Measurements from ENCODE around the gene AVEN.

AVEN gene

GRCh38 chr15:34018021-34018645 lies 20.9 kb downstream of the AVEN start:
- TF ChIP-seq, protein P1, sequence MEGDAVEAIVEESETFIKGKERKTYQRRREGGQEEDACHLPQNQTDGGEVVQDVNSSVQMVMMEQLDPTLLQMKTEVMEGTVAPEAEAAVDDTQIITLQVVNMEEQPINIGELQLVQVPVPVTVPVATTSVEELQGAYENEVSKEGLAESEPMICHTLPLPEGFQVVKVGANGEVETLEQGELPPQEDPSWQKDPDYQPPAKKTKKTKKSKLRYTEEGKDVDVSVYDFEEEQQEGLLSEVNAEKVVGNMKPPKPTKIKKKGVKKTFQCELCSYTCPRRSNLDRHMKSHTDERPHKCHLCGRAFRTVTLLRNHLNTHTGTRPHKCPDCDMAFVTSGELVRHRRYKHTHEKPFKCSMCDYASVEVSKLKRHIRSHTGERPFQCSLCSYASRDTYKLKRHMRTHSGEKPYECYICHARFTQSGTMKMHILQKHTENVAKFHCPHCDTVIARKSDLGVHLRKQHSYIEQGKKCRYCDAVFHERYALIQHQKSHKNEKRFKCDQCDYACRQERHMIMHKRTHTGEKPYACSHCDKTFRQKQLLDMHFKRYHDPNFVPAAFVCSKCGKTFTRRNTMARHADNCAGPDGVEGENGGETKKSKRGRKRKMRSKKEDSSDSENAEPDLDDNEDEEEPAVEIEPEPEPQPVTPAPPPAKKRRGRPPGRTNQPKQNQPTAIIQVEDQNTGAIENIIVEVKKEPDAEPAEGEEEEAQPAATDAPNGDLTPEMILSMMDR (IDR thresholded peaks at IDR 0.05; ENCODE audit: extremely low read depth, missing control alignments): no peak
- no peak for DNase-seq (ENCODE audit: low spot score)

- TF ChIP-seq, protein P1 (IDR thresholded peaks at IDR 0.05; ENCODE audit: extremely low read depth, missing control alignments): no peak
Observed at GRCh38 chr15:34014556-34014955, 24.4 kb downstream of the AVEN start.

DNA sequence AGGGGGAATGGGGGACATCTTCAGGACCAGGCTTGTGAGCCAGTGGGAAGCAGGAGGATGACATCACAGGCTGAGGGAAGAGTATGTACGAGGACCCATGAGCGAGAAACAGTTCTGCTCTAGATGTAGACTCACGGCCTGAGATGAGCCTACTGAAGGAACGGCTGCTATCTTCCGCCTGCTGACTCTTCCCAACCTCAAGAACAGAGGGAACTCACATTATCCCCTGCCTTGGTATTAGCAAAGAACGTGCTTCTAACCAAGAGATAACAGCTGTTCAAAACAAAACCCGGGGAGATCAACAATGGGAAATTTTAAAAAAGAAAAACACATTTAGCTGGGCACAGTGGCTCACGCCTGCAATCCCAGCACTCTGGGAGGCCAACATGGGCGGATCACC lies 25.3 kb downstream of the AVEN start:
- DNase-seq (ENCODE audit: low spot score): no peak
- TF ChIP-seq, protein P1 (IDR thresholded peaks at IDR 0.05; ENCODE audit: extremely low read depth, missing control alignments): no peak

More at GRCh38 chr15:34014556-34014955, 24.4 kb downstream of the AVEN start:
- no peak for DNase-seq (ENCODE audit: low spot score)

DNA sequence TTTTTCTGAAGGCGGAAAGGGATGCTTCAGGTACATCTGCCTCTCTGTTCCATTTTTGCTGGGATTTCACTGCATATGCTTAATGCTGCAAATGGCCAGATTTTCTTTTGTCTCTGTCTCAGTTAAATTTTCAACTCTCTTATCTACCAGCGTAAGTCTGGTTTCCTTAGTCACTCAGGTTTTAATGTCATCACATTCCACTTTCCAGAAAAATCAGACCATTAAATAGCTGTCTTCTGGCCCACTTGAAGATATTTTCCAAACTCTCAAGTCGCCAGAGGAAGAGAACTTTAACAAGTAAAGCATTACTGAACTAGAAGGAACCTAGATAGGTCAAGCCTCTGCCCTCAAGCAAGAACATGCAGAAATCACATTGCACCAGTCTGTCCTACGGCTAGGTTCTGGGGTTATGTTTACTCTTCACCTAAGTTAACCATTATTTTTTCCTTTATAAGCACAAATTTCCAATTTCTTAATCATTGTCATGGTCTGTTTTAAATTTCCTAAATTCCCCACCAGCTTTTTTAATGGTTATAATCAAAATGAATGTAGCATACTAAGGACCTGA lies 26.5 kb downstream of the AVEN start:
- TF ChIP-seq, protein P1 (IDR thresholded peaks at IDR 0.05; ENCODE audit: extremely low read depth, missing control alignments): no peak
- DNase-seq (ENCODE audit: low spot score): no peak

- no peak for DNase-seq (ENCODE audit: low spot score)
- TF ChIP-seq, protein P1 (IDR thresholded peaks at IDR 0.05; ENCODE audit: extremely low read depth, missing control alignments): no peak
Observed at GRCh38 chr15:34011481-34011880, 27.5 kb downstream of the AVEN start.

DNA sequence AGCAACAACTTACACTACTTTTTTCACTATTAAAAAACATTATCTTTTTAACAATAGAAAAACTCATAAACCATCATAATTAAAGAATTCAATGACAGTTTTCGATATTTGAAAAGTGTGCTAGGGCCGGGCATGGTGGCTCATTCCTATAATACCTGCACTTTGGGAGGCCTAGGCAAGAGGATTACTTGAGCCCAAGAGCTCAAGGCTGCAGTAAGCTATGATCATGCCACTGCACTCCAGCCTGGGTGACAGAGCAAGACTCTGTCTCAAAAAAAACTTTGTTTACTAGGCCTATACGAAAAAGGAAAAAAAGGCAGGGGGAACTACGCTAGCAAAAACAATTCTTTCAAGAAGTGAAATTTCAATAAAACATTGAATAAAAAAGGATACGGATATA lies 28.1 kb downstream of the AVEN start:
- TF ChIP-seq, protein P1 (IDR thresholded peaks at IDR 0.05; ENCODE audit: extremely low read depth, missing control alignments): no peak
- DNase-seq (ENCODE audit: low spot score): no peak

DNA sequence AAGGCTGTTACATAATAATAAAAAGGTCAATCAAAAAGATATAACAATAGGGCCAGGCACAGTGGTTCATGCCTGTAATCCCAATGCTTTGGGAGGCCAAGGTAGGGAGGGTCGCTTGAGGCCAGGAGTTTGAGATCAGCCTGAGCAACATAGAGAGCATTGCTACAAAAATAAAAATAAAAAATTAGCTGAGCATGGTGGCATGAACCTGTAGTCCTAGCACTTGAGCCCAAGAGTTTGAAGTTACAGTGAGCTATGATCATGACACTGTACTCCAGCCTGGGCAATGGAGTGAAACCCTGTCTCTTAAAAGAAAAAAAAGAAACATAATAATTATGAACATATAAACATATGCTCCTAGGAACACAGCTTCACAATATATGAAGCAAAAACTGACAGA lies 29.3 kb downstream of the AVEN start:
- TF ChIP-seq, protein P1 (IDR thresholded peaks at IDR 0.05; ENCODE audit: extremely low read depth, missing control alignments): no peak

More for the DNA sequence above, 29.3 kb downstream of the AVEN start:
- no peak for DNase-seq (ENCODE audit: low spot score)
